IMR-90 (cell line): Measurements from ENCODE around the gene EPB41L1.

Experiments
- CEBPB ChIP-seq: IDR thresholded peaks from 2 replicates; pipeline ENCODE4 v1.6.1; 2012; ENCODE audit warnings: low read depth, low read length, improper control_type of control experiment
- CHD1 ChIP-seq: IDR thresholded peaks from 2 replicates; pipeline ENCODE4 v1.6.1; 2012; ENCODE audit warnings: low read depth, low read length, improper control_type of control experiment
- FOS ChIP-seq: fragments of 150-350 bp; IDR thresholded peaks from 2 replicates; pipeline ENCODE4 v1.6.1; 2016; ENCODE audit warnings: low read depth, low read length
- MAFK ChIP-seq: IDR thresholded peaks from 2 replicates; pipeline ENCODE4 v1.6.1; 2012; ENCODE audit warnings: low read depth, low read length, improper control_type of control experiment
- MXI1 ChIP-seq: IDR thresholded peaks from 2 replicates; pipeline ENCODE4 v1.6.1; 2012; ENCODE audit warnings: low read depth, mild to moderate bottlenecking, low read length, moderate library complexity, borderline replicate concordance
- POLR2A ChIP-seq: IDR thresholded peaks from 2 replicates; pipeline ENCODE4 v1.6.1; 2012; ENCODE audit warnings: mild to moderate bottlenecking, low read depth, low read length
- RAD21 ChIP-seq: IDR thresholded peaks from 2 replicates; pipeline ENCODE4 v1.6.1; 2012; ENCODE audit warnings: low read length, improper control_type of control experiment
- RCOR1 ChIP-seq: IDR thresholded peaks from 2 replicates; pipeline ENCODE4 v1.6.1; 2012; ENCODE audit warnings: mild to moderate bottlenecking, low read length, improper control_type of control experiment; ENCODE audit not compliant: insufficient replicate concordance
- SMC3 ChIP-seq: fragments of 150-350 bp; IDR thresholded peaks from 2 replicates; pipeline ENCODE4 v1.6.1; 2016; ENCODE audit warnings: low read depth, mild to moderate bottlenecking, antibody characterized with exemption, low read length, moderate library complexity
- TF ChIP-seq, protein P1 (sequence below): conservative IDR thresholded peaks from 2 replicates; pipeline ENCODE4 v1.5.1; 2012; ENCODE audit warnings: mild to moderate bottlenecking, low read depth, low read length, improper control_type of control experiment
- TF ChIP-seq, protein P2 (sequence below): fragments of 150-350 bp; IDR thresholded peaks from 2 replicates; pipeline ENCODE4 v1.6.1; 2017; ENCODE audit warnings: mild to moderate bottlenecking, antibody characterized with exemption, low read length, low read depth

DNA sequence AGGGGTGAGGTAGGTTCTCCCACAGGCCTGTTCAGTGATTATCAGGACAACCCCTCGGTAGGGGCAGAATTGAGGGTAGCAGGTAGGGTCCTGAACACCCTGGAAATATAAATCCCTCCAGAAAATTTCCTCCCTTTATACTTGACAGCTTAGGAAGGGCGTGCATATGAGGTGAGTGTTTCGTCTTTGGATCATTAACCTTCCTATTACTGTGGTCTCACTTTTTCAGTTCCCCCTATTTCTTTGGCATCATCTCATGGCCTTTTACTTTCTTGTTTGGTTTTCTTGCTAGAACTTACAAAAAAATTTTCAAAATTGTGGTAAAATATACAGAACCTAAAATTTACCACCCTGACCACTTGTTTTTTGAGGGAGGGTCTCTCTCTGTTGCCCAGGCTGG, 18.7 kb upstream of the EPB41L1 start:
- TF ChIP-seq, protein P1, sequence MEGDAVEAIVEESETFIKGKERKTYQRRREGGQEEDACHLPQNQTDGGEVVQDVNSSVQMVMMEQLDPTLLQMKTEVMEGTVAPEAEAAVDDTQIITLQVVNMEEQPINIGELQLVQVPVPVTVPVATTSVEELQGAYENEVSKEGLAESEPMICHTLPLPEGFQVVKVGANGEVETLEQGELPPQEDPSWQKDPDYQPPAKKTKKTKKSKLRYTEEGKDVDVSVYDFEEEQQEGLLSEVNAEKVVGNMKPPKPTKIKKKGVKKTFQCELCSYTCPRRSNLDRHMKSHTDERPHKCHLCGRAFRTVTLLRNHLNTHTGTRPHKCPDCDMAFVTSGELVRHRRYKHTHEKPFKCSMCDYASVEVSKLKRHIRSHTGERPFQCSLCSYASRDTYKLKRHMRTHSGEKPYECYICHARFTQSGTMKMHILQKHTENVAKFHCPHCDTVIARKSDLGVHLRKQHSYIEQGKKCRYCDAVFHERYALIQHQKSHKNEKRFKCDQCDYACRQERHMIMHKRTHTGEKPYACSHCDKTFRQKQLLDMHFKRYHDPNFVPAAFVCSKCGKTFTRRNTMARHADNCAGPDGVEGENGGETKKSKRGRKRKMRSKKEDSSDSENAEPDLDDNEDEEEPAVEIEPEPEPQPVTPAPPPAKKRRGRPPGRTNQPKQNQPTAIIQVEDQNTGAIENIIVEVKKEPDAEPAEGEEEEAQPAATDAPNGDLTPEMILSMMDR, result no peak
- no peak for TF ChIP-seq CHD1
- TF ChIP-seq, protein P2, sequence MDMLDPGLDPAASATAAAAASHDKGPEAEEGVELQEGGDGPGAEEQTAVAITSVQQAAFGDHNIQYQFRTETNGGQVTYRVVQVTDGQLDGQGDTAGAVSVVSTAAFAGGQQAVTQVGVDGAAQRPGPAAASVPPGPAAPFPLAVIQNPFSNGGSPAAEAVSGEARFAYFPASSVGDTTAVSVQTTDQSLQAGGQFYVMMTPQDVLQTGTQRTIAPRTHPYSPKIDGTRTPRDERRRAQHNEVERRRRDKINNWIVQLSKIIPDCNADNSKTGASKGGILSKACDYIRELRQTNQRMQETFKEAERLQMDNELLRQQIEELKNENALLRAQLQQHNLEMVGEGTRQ, result no peak
- TF ChIP-seq FOS, result no peak
- TF ChIP-seq POLR2A, result no peak
- TF ChIP-seq RCOR1, result no peak
- no peak for TF ChIP-seq RAD21
- no peak for TF ChIP-seq CEBPB
- TF ChIP-seq SMC3, result no peak
- no peak for TF ChIP-seq MXI1
- no peak for TF ChIP-seq MAFK
